SK-N-SH (cell line): ENCODE data around the gene NPFFR1. TPM values are rescaled to one million over a fixed set of nuclear protein-coding genes. Genes with fewer than 3 reads are reported as not detected.

Experiments
- CTCF ChIA-PET: fragments of 300-600, 350-600 bp; formaldehyde crosslinking; extraction: SDS; loops from one replicate; lab custom pipeline; 2021; lab: Yijun Ruan, JAX
- POLR2A ChIA-PET: fragments of 350-600 bp; sonication (Branson Sonifier 250); formaldehyde crosslinking; extraction: SDS; loops from one replicate; lab custom pipeline; 2020; ENCODE audit warnings: antibody characterized with exemption, inconsistent platforms; lab: Yijun Ruan, JAX
- DNase-seq: peaks from one replicate; pipeline ENCODE4 v3.0.0; 2012
- H2AFZ ChIP-seq: fragments of 200-600 bp; sonication (generic); 2 replicates; pipeline ENCODE4 v1.8.1; 2016; ENCODE audit warnings: antibody characterized with exemption, mild to moderate bottlenecking, low read depth
- H3F3A ChIP-seq: fragments of 200-600 bp; sonication (generic); replicated peaks from 2 replicates; pipeline ENCODE3; 2016; ENCODE audit warnings: antibody characterized with exemption, mild to moderate bottlenecking; ENCODE audit not compliant: insufficient read depth
- H3K27ac ChIP-seq, 2 experiments: fragments of 200-500 bp in 1 of 2; fragments of 200-600 bp in 1 of 2; sonication (Bioruptor generic) in 1 of 2; sonication (generic), shearing (Covaris generic) in 1 of 2; 2 replicates each; pipeline versions ENCODE4 v1.5.1 to v1.6.1; 2014 to 2016; ENCODE audit warnings: low read depth in 2 of 2, inconsistent platforms in 1 of 2, low read length in 1 of 2, mild to moderate bottlenecking in 1 of 2, mixed read lengths in 1 of 2
- H3K27me3 ChIP-seq: fragments of 200-600 bp; sonication (generic), shearing (Covaris generic); 2 replicates; pipeline ENCODE4 v1.6.1; 2016; ENCODE audit warnings: mixed run types; ENCODE audit not compliant: insufficient read depth
- H3K36me3 ChIP-seq, 2 experiments: fragments of 200-500 bp in 1 of 2; fragments of 200-600 bp in 1 of 2; sonication (Bioruptor generic) in 1 of 2; sonication (generic) in 1 of 2; replicated peaks in 1 of 2; 2 replicates each; pipeline versions ENCODE3 to v1.5.1; 2014 to 2016; ENCODE audit warnings: low read length in 1 of 2, mild to moderate bottlenecking in 1 of 2; ENCODE audit not compliant: insufficient read depth in 2 of 2, control insufficient read depth in 1 of 2
- H3K4me1 ChIP-seq, 2 experiments: fragments of 200-500 bp in 1 of 2; fragments of 200-600 bp in 1 of 2; sonication (Bioruptor generic) in 1 of 2; sonication (generic), shearing (Covaris generic) in 1 of 2; 2 replicates each; pipeline versions ENCODE4 v1.5.1 to v1.6.1; 2014 to 2016; ENCODE audit warnings: low read depth in 1 of 2, low read length in 1 of 2, mixed run types in 1 of 2; ENCODE audit not compliant: insufficient read depth in 2 of 2, control insufficient read depth in 1 of 2
- H3K4me2 ChIP-seq: fragments of 200-600 bp; sonication (generic), shearing (Covaris generic); 2 replicates; pipeline ENCODE4 v1.6.1; 2017; ENCODE audit warnings: mixed run types
- H3K4me3 ChIP-seq, 2 experiments: fragments of 200-500 bp in 1 of 2; fragments of 200-600 bp in 1 of 2; sonication (Bioruptor generic) in 1 of 2; sonication (generic), shearing (Covaris generic) in 1 of 2; 2 replicates each; pipeline versions ENCODE4 v1.5.1 to v1.8.1; 2014 to 2016; ENCODE audit warnings: low read depth in 2 of 2, inconsistent platforms in 1 of 2, low read length in 1 of 2, mild to moderate bottlenecking in 1 of 2, mixed read lengths in 1 of 2, moderate library complexity in 1 of 2
- H3K79me2 ChIP-seq: fragments of 200-600 bp; sonication (generic); 2 replicates; pipeline ENCODE4 v1.8.1; 2017; ENCODE audit warnings: mild to moderate bottlenecking; ENCODE audit not compliant: insufficient read depth
- H3K9ac ChIP-seq: fragments of 200-600 bp; sonication (generic); 2 replicates; pipeline ENCODE4 v1.6.1; 2017; ENCODE audit warnings: mixed run types
- H3K9me2 ChIP-seq: fragments of 200-600 bp; sonication (generic); 2 replicates; pipeline ENCODE4 v1.6.1; 2017; ENCODE audit warnings: mixed run types
- H3K9me3 ChIP-seq: fragments of 200-600 bp; sonication (generic); 2 replicates; pipeline ENCODE4 v1.6.1; 2017; ENCODE audit warnings: mixed run types, mild to moderate bottlenecking, moderate library complexity
- H4K20me1 ChIP-seq: fragments of 200-600 bp; sonication (generic); 2 replicates; pipeline ENCODE4 v1.6.1; 2017; ENCODE audit warnings: mild to moderate bottlenecking, mixed run types; ENCODE audit not compliant: insufficient read depth
- CHD2 ChIP-seq: fragments of 150-350 bp; IDR thresholded peaks from 2 replicates; pipeline ENCODE4 v1.6.1; 2018; ENCODE audit warnings: low read length; ENCODE audit not compliant: partially characterized antibody
- ELF1 ChIP-seq: IDR thresholded peaks from 2 replicates; pipeline ENCODE4 v1.4.0; 2012
- EP300 ChIP-seq, 2 experiments: IDR thresholded peaks; 2 replicates each; pipeline versions ENCODE4 v1.4.0 to v1.6.1; 2012; ENCODE audit warnings: borderline replicate concordance in 1 of 2, low read depth in 1 of 2, low read length in 1 of 2
- MAX ChIP-seq: IDR thresholded peaks from 2 replicates; pipeline ENCODE4 v1.4.0; 2012; ENCODE audit warnings: low read depth
- NFIC ChIP-seq: IDR thresholded peaks from 2 replicates; pipeline ENCODE4 v1.4.0; 2012; ENCODE audit warnings: borderline replicate concordance
- PBX3 ChIP-seq: IDR thresholded peaks from 2 replicates; pipeline ENCODE4; 2012
- RCOR1 ChIP-seq: fragments of 150-350 bp; IDR thresholded peaks from 2 replicates; pipeline ENCODE4 v1.6.1; 2017; ENCODE audit warnings: antibody characterized with exemption, low read length
- REST ChIP-seq: IDR thresholded peaks from 2 replicates; pipeline ENCODE4 v1.6.1; 2012; ENCODE audit warnings: mild to moderate bottlenecking, low read depth, low read length, moderate library complexity
- RFX5 ChIP-seq: IDR thresholded peaks from 2 replicates; pipeline ENCODE4 v1.6.1; 2012; ENCODE audit warnings: mild to moderate bottlenecking, improper control_type of control experiment, low read length
- SIN3A ChIP-seq: IDR thresholded peaks from 2 replicates; pipeline ENCODE4 v1.6.1; 2012; ENCODE audit warnings: low read depth, mild to moderate bottlenecking, low read length, moderate library complexity, borderline replicate concordance
- TCF12 ChIP-seq: IDR thresholded peaks from 2 replicates; pipeline ENCODE4 v1.4.0; 2012
- USF1 ChIP-seq: IDR thresholded peaks from 2 replicates; pipeline ENCODE4 v1.4.0; 2012; ENCODE audit warnings: low read depth, borderline replicate concordance
- USF2 ChIP-seq: fragments of 150-350 bp; IDR thresholded peaks from 2 replicates; pipeline ENCODE4 v1.6.1; 2017; ENCODE audit warnings: antibody characterized with exemption, low read length, low read depth, borderline replicate concordance
- YY1 ChIP-seq: IDR thresholded peaks from 2 replicates; pipeline ENCODE4 v1.4.0; 2012; ENCODE audit warnings: low read depth, mild to moderate bottlenecking
- WGBS: methylation state at CpG from one replicate; pipeline ENCODE4 v1.1.6; 2017; ENCODE audit warnings: low lambda C conversion rate; 5-methylcytosine and 5-hydroxymethylcytosine counted together
- polyA plus RNA-seq, 3 experiments: library from polyadenylated mRNA; depleted of rRNA; stranded (reverse); fragments of >200 nt; gene quantifications; 2 replicates each; pipeline ENCODE4 v1.2.3, GENCODE V29; 2012

Gene NPFFR1
- polyA plus RNA-seq, 1 of the 3 experiments (the other 2 are of a cell fraction): not detected

- DNase-seq: no peak
- ChIA-PET POLR2A (no interaction called here), CTCF (interaction anchor here (1.9 to 2.2 kb wide), 2 partner anchors 28 to 64 kb away, joined by 5 to 7 read pairs; no protein-coding TSS in a partner anchor)
- Histone ChIP-seq H2AFZ (no peak overlapping the region), H3K27me3 (no peaks in the 10 kb centered on the region), H3F3A (peaks cover 7% of the 10 kb centered on the region), H3K9me2 (no peaks in the 10 kb centered on the region), H3K36me3 (no peaks in the 10 kb centered on the region), H3K4me3 (no peak overlapping the region), H3K27ac (no peak overlapping the region), H4K20me1 (no peaks in the 10 kb centered on the region), H3K4me2 (no peak overlapping the region), H3K9me3 (no peaks in the 10 kb centered on the region), H3K9ac (no peak overlapping the region), H3K4me1 (peaks cover 6 to 13% of the 10 kb centered on the region in 2 experiments; a peak in 1 of 4 replicates), H3K79me2 (no peaks in the 10 kb centered on the region)
- WGBS: 91% methylated on average over 4 of the region's 6 CpGs
- TF ChIP-seq PBX3: no peak
- TF ChIP-seq REST: no peak
- no peak for TF ChIP-seq USF2
- TF ChIP-seq EP300 (IDR thresholded peaks at IDR 0.05; ENCODE audit: borderline replicate concordance in 1 of 2, low read depth in 1 of 2, low read length in 1 of 2): no peak
- no peak for TF ChIP-seq USF1
- TF ChIP-seq RCOR1: no peak
- no peak for TF ChIP-seq CHD2
- TF ChIP-seq MAX: no peak
- no peak for TF ChIP-seq ELF1
Measured at GRCh38 chr10:70300461-70300860, 16.7 kb upstream of the NPFFR1 start.

GRCh38 chr10:70299876-70300275, 16.1 kb upstream of the NPFFR1 start:
- no peaks in the 10 kb centered on the region for H3K27me3 ChIP-seq
- H3K27ac ChIP-seq: no peak overlapping the region
- H3K79me2 ChIP-seq: no peaks in the 10 kb centered on the region
- H3K9ac ChIP-seq: no peak overlapping the region
- CTCF ChIA-PET: interaction anchor here (1.9 kb wide), 1 partner anchor 27 kb away, joined by 5 read pairs; no protein-coding TSS in a partner anchor
- peaks cover 6 to 13% of the 10 kb centered on the region in 2 experiments; a peak in 1 of 4 replicates for H3K4me1 ChIP-seq
- TF ChIP-seq SIN3A: no peak
- TF ChIP-seq YY1: no peak
- no peak for TF ChIP-seq RFX5
- TF ChIP-seq NFIC: no peak
- TF ChIP-seq TCF12: no peak
- no peak for TF ChIP-seq ELF1
- H3K4me3 ChIP-seq: no peak overlapping the region
- no peaks in the 10 kb centered on the region for H3K36me3 ChIP-seq
- no peaks in the 10 kb centered on the region for H3K9me3 ChIP-seq
- H2AFZ ChIP-seq: no peak overlapping the region
- 95% methylated on average over 4 of the region's 7 CpGs for WGBS
- H3K4me2 ChIP-seq: no peak overlapping the region
- no peak for DNase-seq
- H4K20me1 ChIP-seq: no peaks in the 10 kb centered on the region
- H3F3A ChIP-seq: peaks cover 7% of the 10 kb centered on the region
- POLR2A ChIA-PET: no interaction called here
- no peaks in the 10 kb centered on the region for H3K9me2 ChIP-seq
